SU-DHL-6 (cell line): Measurements from ENCODE around the gene CHRNA10.

ENCODE experiments used
- H2AFZ ChIP-seq: fragments of 200-600 bp; sonication (generic); 2 replicates; pipeline ENCODE4 v1.6.1; 2014; ENCODE audit warnings: low read depth, mild to moderate bottlenecking, moderate library complexity, mixed read lengths, antibody characterized with exemption, low read length; ENCODE audit not compliant: severe bottlenecking
- H3F3A ChIP-seq: fragments of 200-600 bp; shearing (Covaris generic); 2 replicates; pipeline ENCODE4 v1.6.0; 2016; ENCODE audit warnings: antibody characterized with exemption, mild to moderate bottlenecking; ENCODE audit not compliant: insufficient read depth
- H3K27ac ChIP-seq: fragments of 200-600 bp; sonication (generic); 2 replicates; pipeline ENCODE4 v1.5.1; 2016; ENCODE audit warnings: low read depth, mild to moderate bottlenecking, low read length, moderate library complexity, mixed read lengths
- H3K27me3 ChIP-seq: fragments of 200-600 bp; sonication (generic), shearing (Covaris generic); 2 replicates; pipeline ENCODE4 v1.6.0; 2014; ENCODE audit warnings: mild to moderate bottlenecking, low read length
- H3K36me3 ChIP-seq: fragments of 200-600 bp; sonication (generic); 2 replicates; pipeline ENCODE4 v1.6.1; 2014; ENCODE audit warnings: mild to moderate bottlenecking, low read length, mixed read lengths
- H3K4me2 ChIP-seq: fragments of 300-600, 200-600 bp; shearing (Covaris generic), sonication (generic); 2 replicates; pipeline ENCODE4 v1.6.0; 2014; ENCODE audit warnings: low read length, low read depth, mild to moderate bottlenecking; ENCODE audit not compliant: poor library complexity, severe bottlenecking
- H3K4me3 ChIP-seq: fragments of 200-600 bp; sonication (generic); 2 replicates; pipeline ENCODE4 v1.5.1; 2014; ENCODE audit warnings: antibody characterized with exemption, low read length, mild to moderate bottlenecking, mixed read lengths; ENCODE audit not compliant: insufficient read depth, poor library complexity, severe bottlenecking
- H3K79me2 ChIP-seq: fragments of 200-600 bp; sonication (generic); 2 replicates; pipeline ENCODE4 v1.6.1; 2014; ENCODE audit warnings: mild to moderate bottlenecking, low read length, moderate library complexity; ENCODE audit not compliant: insufficient read depth
- H3K9ac ChIP-seq: fragments of 200-600 bp; sonication (generic); 2 replicates; pipeline ENCODE4 v1.7.0; 2014; ENCODE audit warnings: mild to moderate bottlenecking, low read length
- H3K9me2 ChIP-seq: fragments of 200-600 bp; sonication (generic); replicated peaks from 2 replicates; pipeline ENCODE4 v1.6.1; 2014; ENCODE audit warnings: low read length; ENCODE audit not compliant: insufficient read depth
- H3K9me3 ChIP-seq: fragments of 200-600 bp; sonication (generic); 2 replicates; pipeline ENCODE4 v1.6.1; 2014; ENCODE audit warnings: low read length, mixed read lengths; ENCODE audit not compliant: insufficient read depth
- H4K20me1 ChIP-seq: fragments of 200-600 bp; sonication (generic); 2 replicates; pipeline ENCODE4 v1.6.1; 2014; ENCODE audit warnings: low read depth, mild to moderate bottlenecking, antibody characterized with exemption, low read length, moderate library complexity, mixed read lengths
- EZH2phosphoT487 ChIP-seq: fragments of 200-600 bp; sonication (generic), shearing (Covaris generic); conservative IDR thresholded peaks from 2 replicates; pipeline ENCODE4 v1.6.1; 2018; ENCODE audit warnings: mild to moderate bottlenecking, antibody characterized with exemption, low read length, moderate library complexity, mixed read lengths
- TF ChIP-seq, protein P1 (sequence below): fragments of 200-600 bp; sonication (generic); IDR thresholded peaks from one replicate; pipeline ENCODE4 v1.5.1; 2017; ENCODE audit warnings: antibody characterized with exemption, mild to moderate bottlenecking, low read length, moderate library complexity; ENCODE audit not compliant: insufficient read depth, poor library complexity, severe bottlenecking

CHRNA10 gene

DNA sequence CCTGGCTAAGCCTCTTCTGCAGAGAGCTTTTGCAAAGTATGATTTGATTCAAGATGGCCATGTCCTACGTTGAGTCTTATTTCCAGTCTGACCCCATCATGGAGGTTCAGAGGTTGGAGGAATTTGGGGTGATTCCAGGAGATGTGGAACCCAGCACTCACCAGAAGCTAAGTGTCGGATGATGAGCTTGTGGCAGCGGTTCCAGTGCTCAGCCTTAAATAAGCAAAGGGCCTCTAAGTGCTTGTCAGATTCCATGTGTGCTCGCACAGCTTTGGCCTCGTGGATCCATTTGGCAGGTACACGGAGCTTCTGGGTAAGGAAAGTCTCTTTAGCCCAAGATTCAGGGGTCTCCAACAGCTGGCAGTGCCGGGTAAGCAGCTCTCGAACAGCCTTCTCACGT is 11.9 kb upstream of the CHRNA10 start:
- H4K20me1 ChIP-seq, result no peaks in the 10 kb centered on the region
- H3K4me2 ChIP-seq, result no peak overlapping the region
- H3K36me3 ChIP-seq, result peaks cover 60% of the 10 kb centered on the region
- TF ChIP-seq, protein P1, sequence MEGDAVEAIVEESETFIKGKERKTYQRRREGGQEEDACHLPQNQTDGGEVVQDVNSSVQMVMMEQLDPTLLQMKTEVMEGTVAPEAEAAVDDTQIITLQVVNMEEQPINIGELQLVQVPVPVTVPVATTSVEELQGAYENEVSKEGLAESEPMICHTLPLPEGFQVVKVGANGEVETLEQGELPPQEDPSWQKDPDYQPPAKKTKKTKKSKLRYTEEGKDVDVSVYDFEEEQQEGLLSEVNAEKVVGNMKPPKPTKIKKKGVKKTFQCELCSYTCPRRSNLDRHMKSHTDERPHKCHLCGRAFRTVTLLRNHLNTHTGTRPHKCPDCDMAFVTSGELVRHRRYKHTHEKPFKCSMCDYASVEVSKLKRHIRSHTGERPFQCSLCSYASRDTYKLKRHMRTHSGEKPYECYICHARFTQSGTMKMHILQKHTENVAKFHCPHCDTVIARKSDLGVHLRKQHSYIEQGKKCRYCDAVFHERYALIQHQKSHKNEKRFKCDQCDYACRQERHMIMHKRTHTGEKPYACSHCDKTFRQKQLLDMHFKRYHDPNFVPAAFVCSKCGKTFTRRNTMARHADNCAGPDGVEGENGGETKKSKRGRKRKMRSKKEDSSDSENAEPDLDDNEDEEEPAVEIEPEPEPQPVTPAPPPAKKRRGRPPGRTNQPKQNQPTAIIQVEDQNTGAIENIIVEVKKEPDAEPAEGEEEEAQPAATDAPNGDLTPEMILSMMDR, result no peak
- TF ChIP-seq EZH2phosphoT487, result no peak
- no peaks in the 10 kb centered on the region for H3F3A ChIP-seq
- no peak overlapping the region for H3K4me3 ChIP-seq
- H3K9me2 ChIP-seq, result no peaks in the 10 kb centered on the region
- H3K9ac ChIP-seq, result no peak overlapping the region
- no peaks in the 10 kb centered on the region for H3K79me2 ChIP-seq
- no peak overlapping the region for H3K27ac ChIP-seq
- no peaks in the 10 kb centered on the region for H3K9me3 ChIP-seq
- H3K27me3 ChIP-seq, result no peaks in the 10 kb centered on the region
- no peak overlapping the region for H2AFZ ChIP-seq

DNA sequence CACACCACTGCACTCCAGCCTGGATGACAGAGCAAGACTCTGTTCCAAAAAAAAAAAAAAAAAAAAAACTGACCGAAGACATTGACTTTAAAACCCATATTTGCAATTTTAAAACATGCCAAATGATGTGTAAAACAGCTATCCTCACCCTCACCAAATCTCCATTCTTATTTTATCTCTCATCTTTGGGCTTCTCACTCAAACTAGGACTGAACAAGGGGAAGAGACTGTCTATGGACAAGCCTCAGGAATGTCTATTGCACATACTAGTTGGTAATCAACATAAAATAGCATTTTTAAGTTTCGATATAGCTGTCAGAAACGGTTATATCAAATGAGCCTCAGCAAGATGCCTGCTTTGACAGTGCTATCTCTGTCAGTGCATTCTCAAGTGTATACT is 7.9 kb upstream of the CHRNA10 start:
- Histone ChIP-seq H3K4me2 (no peak overlapping the region), H3K9me2 (no peaks in the 10 kb centered on the region), H3K36me3 (peaks cover 54% of the 10 kb centered on the region), H3K79me2 (no peaks in the 10 kb centered on the region), H3F3A (no peaks in the 10 kb centered on the region), H4K20me1 (no peaks in the 10 kb centered on the region), H3K9me3 (no peaks in the 10 kb centered on the region), H3K27ac (no peak overlapping the region), H2AFZ (no peak overlapping the region), H3K9ac (no peak overlapping the region), H3K4me3 (no peak overlapping the region), H3K27me3 (no peaks in the 10 kb centered on the region)
- no peak for TF ChIP-seq EZH2phosphoT487
- TF ChIP-seq, protein P1, result no peak

DNA sequence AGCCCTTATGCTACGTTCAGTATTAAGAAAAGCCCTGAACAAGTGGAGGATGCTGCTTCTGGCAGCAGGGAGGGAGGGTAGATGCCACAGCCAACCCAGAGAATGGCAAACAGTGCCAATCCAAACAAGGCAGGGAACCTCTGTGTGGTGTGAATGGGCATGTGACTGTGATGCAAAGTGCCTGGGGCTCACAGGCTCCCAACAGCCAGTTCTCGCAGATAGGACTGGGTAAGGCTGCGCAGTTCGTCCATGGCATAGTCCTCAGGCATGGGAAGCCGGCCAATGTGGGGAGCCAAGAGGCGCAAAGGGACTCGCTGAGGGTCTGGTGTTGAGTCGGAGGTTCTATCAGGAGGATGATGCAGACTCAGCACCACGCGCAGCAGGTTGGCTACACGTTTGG is 4.8 kb upstream of the CHRNA10 start:
- TF ChIP-seq, protein P1, result no peak
- TF ChIP-seq EZH2phosphoT487, result no peak
- Histone ChIP-seq H3K9ac (no peak overlapping the region), H3F3A (no peaks in the 10 kb centered on the region), H2AFZ (no peak overlapping the region), H4K20me1 (no peaks in the 10 kb centered on the region), H3K36me3 (peaks cover 43% of the 10 kb centered on the region), H3K9me3 (no peaks in the 10 kb centered on the region), H3K27ac (no peak overlapping the region), H3K4me3 (no peak overlapping the region), H3K79me2 (no peaks in the 10 kb centered on the region), H3K4me2 (no peak overlapping the region), H3K9me2 (no peaks in the 10 kb centered on the region), H3K27me3 (no peaks in the 10 kb centered on the region)

DNA sequence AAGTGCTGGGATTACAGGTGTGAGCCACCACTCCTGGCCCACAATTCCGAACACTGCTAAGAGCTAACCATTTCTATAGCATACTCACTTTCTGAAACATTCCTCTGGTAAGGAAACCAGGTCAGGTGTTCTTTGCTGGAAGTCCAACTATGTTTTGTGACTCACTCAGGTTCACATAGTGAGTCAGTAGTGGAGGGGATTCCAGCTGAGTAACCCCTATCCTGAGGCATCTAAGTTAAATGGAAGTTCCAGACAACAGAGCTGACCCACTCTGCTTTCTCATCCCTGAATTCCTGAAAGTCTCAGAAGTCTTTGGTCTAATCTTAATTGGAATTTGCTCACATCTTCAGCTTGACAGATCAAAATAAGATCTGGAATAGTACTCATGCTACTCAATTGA is 3.0 kb upstream of the CHRNA10 start:
- Histone ChIP-seq H3F3A (no peaks in the 10 kb centered on the region), H3K9ac (no peak overlapping the region), H3K4me2 (no peak overlapping the region), H2AFZ (no peak overlapping the region), H3K27ac (no peak overlapping the region), H3K27me3 (no peaks in the 10 kb centered on the region), H4K20me1 (no peaks in the 10 kb centered on the region), H3K9me2 (no peaks in the 10 kb centered on the region), H3K4me3 (no peak overlapping the region), H3K79me2 (no peaks in the 10 kb centered on the region), H3K36me3 (peaks cover 39% of the 10 kb centered on the region), H3K9me3 (no peaks in the 10 kb centered on the region)
- no peak for TF ChIP-seq EZH2phosphoT487
- TF ChIP-seq, protein P1, result no peak
